HG02885 (cell line): ENCODE results near the gene ANXA2R.
"Not testable (repeated sequence)": the region's sequence is repeated elsewhere in the genome, so short reads cannot be mapped to it uniquely, and the experiment has no call there.

Experiments used
- ATAC-seq: cut with Tn5 transposase; IDR thresholded peaks from one replicate; pipeline ENCODE4 v1.9.1; 2021; ENCODE audit warnings: mild to moderate bottlenecking; ENCODE audit not compliant: unreplicated experiment, poor library complexity

ANXA2R gene

GRCh38 chr5:43040287-43041098, at the start of gene ANXA2R:
TSS of gene ANXA2R (minus strand) at chr5:43040319. CDS start at chr5:43040046, 273 bp downstream.
- ATAC-seq: peak; percentile 46

- ATAC-seq: not testable (repeated sequence)
Observed at GRCh38 chr5:43086118-43086908, 46.2 kb upstream of the ANXA2R start.

- ATAC-seq: no peak
Observed at GRCh38 chr5:43085453-43085852, 45.3 kb upstream of the ANXA2R start.

GRCh38 chr5:43084468-43084867, 44.3 kb upstream of the ANXA2R start:
- not testable (repeated sequence) for ATAC-seq

- not testable (repeated sequence) for ATAC-seq
Observed at GRCh38 chr5:43081345-43081744, 41.2 kb upstream of the ANXA2R start.

GRCh38 chr5:43078956-43079355, 38.8 kb upstream of the ANXA2R start:
- no peak for ATAC-seq

- not testable (repeated sequence) for ATAC-seq
Observed at GRCh38 chr5:43077446-43078191, 37.5 kb upstream of the ANXA2R start.

- no peak for ATAC-seq
Observed at GRCh38 chr5:43075319-43076293, 35.5 kb upstream of the ANXA2R start.

- no peak for ATAC-seq
Observed at GRCh38 chr5:43074987-43075318, 34.8 kb upstream of the ANXA2R start.

GRCh38 chr5:43073597-43074546, 33.8 kb upstream of the ANXA2R start:
- peak; percentile 48 for ATAC-seq

- not testable (repeated sequence) for ATAC-seq
Observed at GRCh38 chr5:43069401-43069720, 29.2 kb upstream of the ANXA2R start.

- ATAC-seq: no peak
Observed at GRCh38 chr5:43068037-43068436, 27.9 kb upstream of the ANXA2R start.

GRCh38 chr5:43066799-43067741, 27.0 kb upstream of the ANXA2R start:
- peak; percentile 34 for ATAC-seq

GRCh38 chr5:43065948-43066798, 26.1 kb upstream of the ANXA2R start:
- ATAC-seq: peak; percentile 38

GRCh38 chr5:43065387-43065947, 25.3 kb upstream of the ANXA2R start:
- ATAC-seq: no peak

GRCh38 chr5:43063721-43064171, 23.6 kb upstream of the ANXA2R start:
- ATAC-seq: no peak
